Neural cell (in vitro differentiated cells): ENCODE measurements around the gene BOD1. TPM values are rescaled to one million over a fixed set of nuclear protein-coding genes. Genes with fewer than 3 reads are reported as not detected.
A peak's percentile ranks its signal among the peaks of the same experiment; 100 is the strongest.

Experiments
- H2AFZ ChIP-seq: fragments of 200-600, 300-800 bp; sonication (generic), shearing (Covaris generic); 2 replicates; pipeline ENCODE4 v1.6.0; 2014; ENCODE audit warnings: low read depth, mild to moderate bottlenecking, antibody characterized with exemption, low read length, moderate library complexity
- H3F3A ChIP-seq: fragments of 200-600 bp; shearing (Covaris generic); 2 replicates; pipeline ENCODE4 v1.6.1; 2016; ENCODE audit warnings: mild to moderate bottlenecking, moderate library complexity, mixed read lengths, antibody characterized with exemption, low read length; ENCODE audit not compliant: insufficient read depth, poor library complexity, severe bottlenecking
- H3K27ac ChIP-seq: fragments of 200-600, 300-800 bp; sonication (generic), shearing (Covaris generic); 2 replicates; pipeline ENCODE4 v1.5.1; 2014; ENCODE audit warnings: mild to moderate bottlenecking, low read length, moderate library complexity
- H3K27me3 ChIP-seq: fragments of 300-800, 200-600 bp; sonication (generic), shearing (Covaris generic); 2 replicates; pipeline ENCODE4 v1.6.0; 2014; ENCODE audit warnings: mild to moderate bottlenecking, low read depth, low read length, moderate library complexity; ENCODE audit not compliant: insufficient read depth
- H3K36me3 ChIP-seq: fragments of 300-800, 200-600 bp; sonication (generic), shearing (Covaris generic); 2 replicates; pipeline ENCODE4 v1.5.1; 2014; ENCODE audit warnings: mild to moderate bottlenecking, antibody characterized with exemption, low read length, moderate library complexity; ENCODE audit not compliant: insufficient read depth
- H3K4me2 ChIP-seq: fragments of 300-800, 200-600 bp; sonication (generic), shearing (Covaris generic); 2 replicates; pipeline ENCODE4 v1.6.0; 2014; ENCODE audit warnings: mild to moderate bottlenecking, low read length
- H3K4me3 ChIP-seq: fragments of 300-800, 200-600 bp; sonication (generic), shearing (Covaris generic); 2 replicates; pipeline ENCODE4 v1.5.1; 2014; ENCODE audit warnings: mild to moderate bottlenecking, low read length, moderate library complexity
- H3K79me2 ChIP-seq: fragments of 200-600 bp; shearing (Covaris generic); replicated peaks from 2 replicates; pipeline ENCODE4 v1.6.0; 2014; ENCODE audit warnings: mild to moderate bottlenecking, low read length, moderate library complexity; ENCODE audit not compliant: insufficient read depth
- H3K9ac ChIP-seq: fragments of 300-800, 200-600 bp; sonication (generic), shearing (Covaris generic); 2 replicates; pipeline ENCODE4 v1.6.1; 2016; ENCODE audit warnings: mild to moderate bottlenecking, low read length, mixed read lengths
- H3K9me2 ChIP-seq: fragments of 200-600 bp; shearing (Covaris generic); 2 replicates; pipeline ENCODE4 v1.6.1; 2016; ENCODE audit warnings: mild to moderate bottlenecking, low read length, mixed read lengths; ENCODE audit not compliant: insufficient read depth
- H3K9me3 ChIP-seq: fragments of 200-600, 300-800 bp; sonication (generic), shearing (Covaris generic); 2 replicates; pipeline ENCODE4 v1.6.1; 2016; ENCODE audit warnings: mild to moderate bottlenecking, mixed run types, low read length, moderate library complexity, mixed read lengths
- H4K20me1 ChIP-seq: fragments of 200-600 bp; shearing (Covaris generic); 2 replicates; pipeline ENCODE4 v1.6.1; 2016; ENCODE audit warnings: mild to moderate bottlenecking, mixed run types; ENCODE audit not compliant: insufficient read depth
- CTCF ChIP-seq: fragments of 450-650 bp; IDR thresholded peaks from 2 replicates; pipeline ENCODE4 v1.5.1; 2014; ENCODE audit warnings: antibody characterized with exemption, mild to moderate bottlenecking, moderate library complexity; ENCODE audit not compliant: poor library complexity, severe bottlenecking
- EP300 ChIP-seq: fragments of 450-650 bp; conservative IDR thresholded peaks from 2 replicates; pipeline ENCODE4 v1.6.1; 2014; ENCODE audit warnings: antibody characterized with exemption, mild to moderate bottlenecking, moderate library complexity; ENCODE audit not compliant: poor library complexity, severe bottlenecking
- EZH2 ChIP-seq: fragments of 200-600, 300-800 bp; shearing (Covaris generic), sonication (generic); IDR thresholded peaks from 2 replicates; pipeline ENCODE4 v1.6.1; 2014; ENCODE audit warnings: antibody characterized with exemption, low read length, borderline replicate concordance, mild to moderate bottlenecking; ENCODE audit not compliant: insufficient read depth, poor library complexity, severe bottlenecking
- MXI1 ChIP-seq: fragments of 450-650 bp; conservative IDR thresholded peaks from 2 replicates; pipeline ENCODE4 v1.6.1; 2014; ENCODE audit warnings: antibody characterized with exemption, mild to moderate bottlenecking; ENCODE audit not compliant: poor library complexity, severe bottlenecking
- POLR2AphosphoS5 ChIP-seq: IDR thresholded peaks from 2 replicates; pipeline ENCODE4 v1.6.1; 2012
- RAD21 ChIP-seq: fragments of 450-650 bp; conservative IDR thresholded peaks from 2 replicates; pipeline ENCODE4 v1.6.1; 2014; ENCODE audit warnings: antibody characterized with exemption, mild to moderate bottlenecking, moderate library complexity
- SMC3 ChIP-seq: fragments of 450-650 bp; conservative IDR thresholded peaks from 2 replicates; pipeline ENCODE4 v1.6.1; 2014; ENCODE audit warnings: antibody characterized with exemption, mild to moderate bottlenecking, moderate library complexity; ENCODE audit not compliant: poor library complexity
- TAF1 ChIP-seq: IDR thresholded peaks from 2 replicates; pipeline ENCODE4 v1.6.1; 2012; ENCODE audit warnings: low read depth
- polyA plus RNA-seq: library from polyadenylated mRNA; depleted of rRNA; stranded (reverse); fragments of >200 nt; gene quantifications from 2 replicates; pipeline ENCODE4 v1.2.3, GENCODE V29; 2014
- TF ChIP-seq, protein P1 (sequence below): IDR thresholded peaks from 2 replicates; pipeline ENCODE4 v1.6.1; 2012; ENCODE audit warnings: borderline replicate concordance

Gene BOD1
- polyA plus RNA-seq, 1 donor from 2014 or later = 178 TPM

- peak overlapping the region; percentile 31 for H2AFZ ChIP-seq
- peaks cover 16% of the 10 kb centered on the region for H3K79me2 ChIP-seq
- no peaks in the 10 kb centered on the region for H3K27me3 ChIP-seq
- peaks cover 3% of the 10 kb centered on the region for H3F3A ChIP-seq
- TF ChIP-seq RAD21 (peak; percentile 99), CTCF (peak; percentile 95), SMC3 (peak; percentile 99), MXI1 (peak; percentile 10), EP300 (no peak)
- TF ChIP-seq, protein P1, sequence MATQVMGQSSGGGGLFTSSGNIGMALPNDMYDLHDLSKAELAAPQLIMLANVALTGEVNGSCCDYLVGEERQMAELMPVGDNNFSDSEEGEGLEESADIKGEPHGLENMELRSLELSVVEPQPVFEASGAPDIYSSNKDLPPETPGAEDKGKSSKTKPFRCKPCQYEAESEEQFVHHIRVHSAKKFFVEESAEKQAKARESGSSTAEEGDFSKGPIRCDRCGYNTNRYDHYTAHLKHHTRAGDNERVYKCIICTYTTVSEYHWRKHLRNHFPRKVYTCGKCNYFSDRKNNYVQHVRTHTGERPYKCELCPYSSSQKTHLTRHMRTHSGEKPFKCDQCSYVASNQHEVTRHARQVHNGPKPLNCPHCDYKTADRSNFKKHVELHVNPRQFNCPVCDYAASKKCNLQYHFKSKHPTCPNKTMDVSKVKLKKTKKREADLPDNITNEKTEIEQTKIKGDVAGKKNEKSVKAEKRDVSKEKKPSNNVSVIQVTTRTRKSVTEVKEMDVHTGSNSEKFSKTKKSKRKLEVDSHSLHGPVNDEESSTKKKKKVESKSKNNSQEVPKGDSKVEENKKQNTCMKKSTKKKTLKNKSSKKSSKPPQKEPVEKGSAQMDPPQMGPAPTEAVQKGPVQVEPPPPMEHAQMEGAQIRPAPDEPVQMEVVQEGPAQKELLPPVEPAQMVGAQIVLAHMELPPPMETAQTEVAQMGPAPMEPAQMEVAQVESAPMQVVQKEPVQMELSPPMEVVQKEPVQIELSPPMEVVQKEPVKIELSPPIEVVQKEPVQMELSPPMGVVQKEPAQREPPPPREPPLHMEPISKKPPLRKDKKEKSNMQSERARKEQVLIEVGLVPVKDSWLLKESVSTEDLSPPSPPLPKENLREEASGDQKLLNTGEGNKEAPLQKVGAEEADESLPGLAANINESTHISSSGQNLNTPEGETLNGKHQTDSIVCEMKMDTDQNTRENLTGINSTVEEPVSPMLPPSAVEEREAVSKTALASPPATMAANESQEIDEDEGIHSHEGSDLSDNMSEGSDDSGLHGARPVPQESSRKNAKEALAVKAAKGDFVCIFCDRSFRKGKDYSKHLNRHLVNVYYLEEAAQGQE = no peak
- no peak overlapping the region for H3K4me3 ChIP-seq
- H4K20me1 ChIP-seq = no peaks in the 10 kb centered on the region
- H3K27ac ChIP-seq = peak overlapping the region; percentile 49
- H3K9me2 ChIP-seq = no peaks in the 10 kb centered on the region
- H3K36me3 ChIP-seq = no peaks in the 10 kb centered on the region
- H3K9ac ChIP-seq = peak overlapping the region; percentile 43
- no peaks in the 10 kb centered on the region for H3K9me3 ChIP-seq
- H3K4me2 ChIP-seq = no peak overlapping the region
These were observed 2.6 kb upstream of the BOD1 start for GRCh38 chr5:173618927-173619519.

DNA sequence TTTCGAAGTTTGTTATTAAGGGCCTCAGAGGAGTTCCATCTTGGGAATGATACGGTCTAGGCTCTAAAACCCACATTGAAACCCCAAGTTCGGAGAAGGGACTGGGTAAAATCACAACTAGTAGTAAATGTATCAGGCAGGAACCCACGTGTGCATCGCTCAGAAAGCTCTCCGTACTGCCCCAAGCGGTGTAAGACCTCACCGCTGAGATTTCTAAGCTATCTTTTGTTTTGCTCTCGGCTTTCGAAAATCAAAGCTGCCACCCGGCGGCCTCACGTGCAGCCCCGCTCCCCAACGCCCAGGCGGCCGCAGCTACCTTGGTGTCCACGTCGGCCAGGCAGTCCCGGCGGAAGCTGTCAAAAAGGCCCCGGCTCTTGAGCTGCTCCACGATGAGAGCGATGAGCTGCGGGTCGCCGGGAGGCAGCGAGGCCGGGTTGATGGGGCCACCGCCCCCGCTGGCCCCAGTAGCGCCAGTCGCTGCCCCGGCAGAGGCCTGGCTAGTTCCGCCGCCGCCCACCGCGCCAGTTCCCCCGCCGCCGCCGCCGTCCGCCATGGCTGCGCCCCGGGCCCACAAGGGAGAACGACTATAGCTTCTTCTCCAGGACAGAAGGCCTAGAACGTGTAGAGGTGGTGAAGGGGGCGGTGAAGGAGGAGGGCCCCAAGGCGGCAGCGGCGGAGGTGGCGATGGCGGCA is 420 bp downstream of the BOD1 start:
- Histone ChIP-seq H2AFZ (peak overlapping the region; percentile 84), H3K79me2 (peaks cover 44% of the 10 kb centered on the region), H3F3A (peaks cover 3% of the 10 kb centered on the region), H3K4me3 (peak overlapping the region; percentile 90), H3K27me3 (no peaks in the 10 kb centered on the region), H3K9ac (peak overlapping the region; percentile 97), H4K20me1 (peaks cover 5% of the 10 kb centered on the region), H3K9me2 (no peaks in the 10 kb centered on the region), H3K27ac (peak overlapping the region; percentile 95), H3K9me3 (no peaks in the 10 kb centered on the region), H3K36me3 (peaks cover 8% of the 10 kb centered on the region), H3K4me2 (peak overlapping the region; percentile 100)
- TF ChIP-seq EZH2 (no peak), POLR2AphosphoS5 (peak; percentile 53), EP300 (no peak), SMC3 (peak; percentile 77), MXI1 (peak; percentile 95), TAF1 (no peak), CTCF (peak; percentile 90), RAD21 (peak; percentile 67)
- TF ChIP-seq, protein P1 = no peak
